Esophagus squamous epithelium (tissue), 4 donors: ENCODE results near the gene TBC1D5.

Source experiments
- CTCF ChIP-seq, 6 experiments: fragments of 450-650 bp in 4 of 6; fragments of 200-600 bp in 2 of 6; sonication (generic) in 2 of 6; IDR thresholded peaks; one replicate each; pipeline ENCODE4 v1.5.1; 2016 to 2019; ENCODE audit warnings: antibody characterized with exemption in 6 of 6, mild to moderate bottlenecking in 4 of 6, moderate library complexity in 4 of 6
- POLR2A ChIP-seq, 4 donors: fragments of 450-650 bp; IDR thresholded peaks; one replicate each; pipeline ENCODE4 v1.6.1; 2017; ENCODE audit warnings: antibody characterized with exemption in 4 of 4, mild to moderate bottlenecking in 4 of 4, moderate library complexity in 3 of 4

DNA sequence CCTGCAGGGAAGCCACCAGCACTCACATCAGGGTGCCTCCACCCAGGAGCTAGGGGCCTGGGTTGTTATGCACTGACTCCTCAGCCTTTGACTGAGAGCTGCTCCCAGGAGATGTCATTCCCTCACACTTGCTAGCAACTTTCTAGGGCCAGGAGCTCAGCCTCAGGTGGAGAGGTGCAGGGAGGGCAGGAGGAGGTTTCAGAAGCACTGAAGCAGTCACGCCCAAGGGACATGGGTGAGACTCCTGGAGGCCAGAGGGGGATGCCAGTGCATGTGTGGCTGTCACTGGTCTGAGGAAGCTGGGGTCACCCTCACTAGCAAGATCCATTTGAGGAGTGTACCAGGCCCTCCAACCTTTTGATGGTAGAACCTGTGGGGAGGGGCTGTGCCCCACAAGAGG, 586.5 kb downstream of the TBC1D5 start:
- no peak for TF ChIP-seq CTCF (IDR thresholded peaks at IDR 0.05)
- TF ChIP-seq POLR2A (IDR thresholded peaks at IDR 0.05): no peak
